Activated CD8-positive, alpha-beta memory T cell treated with anti-CD3 and anti-CD28 coated beads, Interleukin-2, amount 50 U/mL, for 48 hours (primary cell): ENCODE data around the gene HOXC12.
A peak's percentile ranks its signal among the peaks of the same experiment; 100 is the strongest.

Experiments
- DNase-seq: peaks from one replicate; pipeline ENCODE4 v3.0.0-alpha.2; 2020

Gene HOXC12

DNA sequence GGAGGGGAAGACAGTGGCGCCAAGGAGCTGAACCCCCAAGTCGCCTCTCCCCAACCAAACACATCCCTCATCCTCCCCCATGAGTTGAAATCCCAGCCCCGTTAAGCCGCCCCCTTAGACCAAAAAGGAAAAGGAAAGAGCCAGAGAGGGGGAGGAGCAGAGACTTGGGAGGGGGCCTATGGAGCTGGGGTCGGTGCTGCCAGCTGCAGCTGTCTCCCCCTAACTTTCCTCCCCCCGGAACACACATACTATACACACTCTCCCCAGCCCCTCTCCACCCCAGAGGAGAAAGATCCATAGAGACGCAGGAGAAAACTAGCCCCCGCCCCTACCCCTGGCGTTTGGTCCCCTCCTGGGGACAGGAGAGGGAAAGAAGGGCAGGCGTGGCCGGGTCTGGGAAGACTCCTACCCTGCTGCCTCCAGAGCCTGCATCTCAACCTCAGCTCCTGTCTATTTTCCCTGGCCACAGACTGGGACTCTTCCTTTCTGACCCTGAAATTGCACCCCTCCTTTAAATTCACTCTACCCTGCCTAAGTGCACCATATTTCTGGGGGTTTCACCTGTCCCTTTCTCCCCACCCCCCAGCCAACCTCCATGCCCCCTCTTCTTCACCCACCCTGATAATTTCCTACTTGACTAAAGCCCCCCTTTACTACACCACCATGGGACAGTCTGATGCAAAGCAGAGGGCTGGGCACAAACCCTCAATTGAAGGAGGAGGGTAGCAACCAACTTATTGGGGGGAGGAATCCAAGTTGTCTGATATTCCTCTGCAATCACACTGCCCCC, 43.6 kb downstream of the HOXC12 start:
- DNase-seq, result no peak

DNA sequence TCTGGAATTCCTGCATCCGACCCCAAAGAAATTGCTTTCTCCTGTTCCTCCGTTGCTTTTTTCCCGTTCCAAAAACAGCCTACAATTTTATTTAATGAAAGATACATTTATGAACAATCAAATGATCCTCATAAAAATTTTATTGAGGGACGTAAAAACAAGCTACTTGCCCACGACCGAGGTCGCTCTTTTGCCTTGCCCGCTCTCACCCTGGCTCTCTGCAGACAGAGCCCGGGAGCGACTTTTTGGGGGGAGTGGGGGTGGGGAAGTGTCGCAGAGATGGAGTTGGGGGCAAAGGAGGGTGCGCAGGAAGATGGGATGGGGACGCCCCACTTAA, 44.2 kb downstream of the HOXC12 start:
- DNase-seq, result no peak

DNA sequence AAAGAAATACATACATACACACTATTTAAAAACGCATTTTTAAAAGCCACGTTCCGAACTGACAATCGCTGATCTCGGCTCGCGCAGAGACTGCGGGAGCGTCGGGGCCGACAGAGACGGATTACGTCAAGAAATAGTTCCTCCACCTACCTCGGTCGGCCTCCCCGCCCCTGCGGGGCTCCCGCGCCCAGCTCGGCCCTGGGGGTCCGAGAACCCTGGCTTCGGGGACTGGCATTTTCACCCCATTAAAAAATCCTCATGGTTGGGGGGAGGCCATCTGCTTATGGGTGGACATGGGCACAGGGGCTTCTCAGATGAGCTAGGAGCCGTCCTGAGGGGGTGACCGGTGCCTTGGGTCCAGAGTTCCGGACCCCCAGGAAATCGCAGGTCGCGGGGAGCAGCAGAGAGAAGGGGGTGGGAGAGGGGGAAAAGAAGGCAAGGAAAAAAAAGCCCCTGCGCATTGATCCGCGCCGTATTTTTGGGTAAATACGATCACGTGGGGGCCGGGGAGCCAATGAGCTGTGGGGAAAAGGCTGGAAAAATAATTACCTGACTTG, 44.9 kb downstream of the HOXC12 start:
- no peak for DNase-seq

DNA sequence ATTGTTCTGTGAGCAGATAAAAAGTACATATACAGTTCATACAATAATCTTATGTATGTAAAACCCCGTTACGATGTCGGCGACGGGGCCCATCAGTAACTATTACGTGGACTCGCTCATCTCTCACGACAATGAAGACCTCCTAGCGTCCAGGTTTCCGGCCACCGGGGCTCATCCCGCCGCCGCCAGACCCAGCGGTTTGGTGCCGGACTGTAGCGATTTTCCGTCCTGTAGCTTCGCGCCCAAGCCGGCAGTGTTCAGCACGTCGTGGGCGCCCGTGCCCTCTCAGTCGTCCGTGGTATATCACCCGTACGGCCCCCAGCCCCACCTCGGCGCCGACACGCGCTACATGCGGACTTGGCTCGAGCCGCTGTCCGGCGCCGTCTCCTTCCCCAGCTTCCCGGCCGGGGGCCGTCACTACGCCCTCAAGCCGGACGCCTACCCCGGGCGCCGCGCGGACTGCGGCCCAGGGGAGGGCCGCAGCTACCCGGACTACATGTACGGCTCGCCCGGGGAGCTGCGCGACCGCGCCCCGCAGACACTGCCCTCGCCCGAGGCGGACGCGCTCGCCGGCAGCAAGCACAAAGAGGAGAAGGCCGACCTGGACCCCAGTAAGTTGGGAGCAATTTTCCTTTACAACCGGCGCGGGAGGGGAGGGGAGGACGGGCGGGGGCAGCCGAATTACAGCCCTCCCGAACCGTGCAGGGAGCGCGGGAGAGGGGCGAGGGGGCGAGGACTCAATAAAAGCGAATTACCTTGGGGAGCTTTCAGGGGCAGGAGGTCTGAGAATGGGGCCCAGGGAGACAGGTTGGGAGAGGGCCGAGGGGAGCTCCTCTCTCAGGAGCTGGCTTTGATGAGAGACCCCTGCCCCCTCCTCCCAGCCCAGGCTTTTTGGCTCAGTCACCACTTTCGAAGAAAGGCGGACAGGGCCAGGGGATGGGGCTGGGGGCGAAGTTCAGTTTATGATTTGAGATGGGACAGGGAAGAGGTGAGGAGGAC, 45.7 kb downstream of the HOXC12 start, which contains the start of gene HOXC9:
Gene HOXC9, plus strand, starts transcription at position 46 of the 999 bp plus-strand sequence. Its CDS starts 28 bp downstream, at position 74.
- no peak for DNase-seq

DNA sequence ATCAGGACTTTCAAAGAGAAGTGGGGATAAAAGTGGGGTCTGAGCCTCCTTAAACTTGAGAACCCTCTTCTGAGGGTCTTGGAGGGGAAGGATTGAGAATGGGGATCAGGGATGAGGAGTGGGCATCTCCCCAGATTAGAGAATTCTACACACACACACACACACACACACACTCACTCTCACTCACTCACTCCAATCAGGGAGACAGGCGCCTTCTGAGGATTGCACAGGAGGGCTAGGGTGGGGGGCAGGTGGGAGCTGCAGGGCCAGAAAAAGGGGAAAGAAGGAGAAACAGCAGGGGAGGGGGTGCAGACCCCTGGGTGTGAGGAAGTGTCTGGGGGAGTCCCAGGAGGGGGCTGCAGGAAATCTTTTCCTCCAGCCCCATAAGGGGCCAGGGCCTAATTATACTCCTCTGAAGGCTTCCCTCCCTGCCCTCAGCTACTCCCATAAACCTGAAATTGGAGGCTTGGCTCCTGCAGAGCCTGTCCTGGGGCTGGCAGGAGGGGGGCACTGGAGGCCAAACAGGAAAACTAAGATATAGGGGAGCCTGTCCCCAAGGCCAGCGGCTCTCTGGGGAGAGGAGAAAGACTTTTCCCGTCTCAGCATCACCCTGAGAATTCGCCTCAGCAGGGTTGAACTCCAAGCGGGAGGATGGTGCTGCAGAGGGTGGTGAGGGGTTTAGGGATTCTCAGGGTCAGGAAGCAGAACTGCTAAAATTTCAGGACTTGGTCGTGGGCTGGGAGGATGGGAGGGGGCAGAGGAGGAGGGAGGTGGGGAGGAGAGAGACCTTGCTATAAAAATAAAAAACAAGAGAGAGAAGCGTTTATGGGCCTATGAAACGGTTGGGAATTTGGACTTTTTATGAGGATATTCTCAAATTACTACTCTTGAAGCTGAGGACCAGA, 46.8 kb downstream of the HOXC12 start:
- no peak for DNase-seq

DNA sequence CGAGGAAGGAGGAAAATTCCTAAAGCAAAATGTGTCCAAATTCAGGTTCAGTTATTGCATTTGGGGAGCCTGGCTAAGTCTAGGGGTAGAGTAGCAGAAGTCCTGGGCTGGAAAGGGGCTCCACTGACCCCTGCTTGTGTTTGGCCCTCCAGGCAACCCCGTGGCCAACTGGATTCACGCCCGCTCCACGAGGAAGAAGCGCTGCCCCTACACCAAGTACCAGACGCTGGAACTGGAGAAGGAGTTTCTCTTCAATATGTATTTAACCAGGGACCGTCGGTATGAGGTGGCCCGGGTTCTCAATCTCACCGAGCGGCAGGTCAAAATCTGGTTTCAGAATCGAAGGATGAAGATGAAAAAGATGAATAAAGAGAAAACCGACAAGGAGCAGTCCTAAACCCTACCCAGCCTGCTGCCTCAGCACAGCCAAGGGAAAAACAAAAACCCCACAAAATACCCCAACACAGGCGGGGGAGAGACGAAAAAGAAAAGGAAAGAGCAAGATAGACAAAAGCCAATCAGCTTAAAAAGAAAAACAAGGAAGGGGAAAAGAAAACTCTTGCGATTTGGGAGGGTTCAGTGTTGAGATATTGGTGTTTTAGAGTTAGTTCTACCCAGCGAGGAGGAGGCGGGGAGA, 47.7 kb downstream of the HOXC12 start:
- no peak for DNase-seq

DNA sequence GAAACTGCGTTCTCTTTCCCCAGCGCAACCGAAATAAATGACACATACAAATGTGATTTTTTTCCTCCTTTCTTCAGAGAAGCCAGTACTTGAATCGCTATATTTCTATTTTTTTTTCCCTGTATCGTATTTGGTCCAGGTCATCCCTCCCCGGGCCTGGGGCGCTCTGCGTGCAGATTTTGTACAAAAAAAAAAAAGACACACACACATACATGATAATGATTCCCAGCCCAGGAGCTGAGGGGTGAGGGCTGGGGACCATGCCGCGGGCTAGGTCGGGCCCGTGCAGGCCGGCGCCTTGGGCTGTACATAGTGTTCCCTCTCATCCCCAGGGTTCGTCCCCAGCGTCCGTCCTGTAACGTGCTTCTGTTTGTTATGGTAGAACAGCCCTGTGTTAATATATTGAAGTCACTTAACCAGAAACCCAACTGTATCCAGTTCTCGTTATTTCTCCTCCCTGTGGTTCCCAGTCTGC, 48.2 kb downstream of the HOXC12 start:
- DNase-seq, result no peak

DNA sequence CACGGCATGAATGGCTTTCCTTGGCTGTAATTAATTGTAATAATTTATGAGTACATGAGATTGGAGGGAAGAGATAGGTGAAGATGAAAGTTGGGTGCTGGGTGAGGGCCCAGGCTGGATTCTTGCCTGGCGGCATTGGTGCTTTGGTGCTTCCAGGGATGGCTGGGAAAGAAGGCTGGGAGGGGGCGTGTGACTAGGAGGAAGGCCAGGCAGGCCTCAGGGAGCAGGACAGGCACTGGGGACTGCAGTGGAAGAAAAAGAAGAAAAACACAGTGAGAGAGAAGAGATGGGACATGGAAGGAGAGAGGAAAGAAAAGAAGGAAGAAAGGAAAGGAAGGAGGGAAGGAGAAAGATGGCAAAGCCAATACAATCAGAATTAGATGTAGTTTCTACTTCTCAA, 48.9 kb downstream of the HOXC12 start:
- DNase-seq, result no peak

DNA sequence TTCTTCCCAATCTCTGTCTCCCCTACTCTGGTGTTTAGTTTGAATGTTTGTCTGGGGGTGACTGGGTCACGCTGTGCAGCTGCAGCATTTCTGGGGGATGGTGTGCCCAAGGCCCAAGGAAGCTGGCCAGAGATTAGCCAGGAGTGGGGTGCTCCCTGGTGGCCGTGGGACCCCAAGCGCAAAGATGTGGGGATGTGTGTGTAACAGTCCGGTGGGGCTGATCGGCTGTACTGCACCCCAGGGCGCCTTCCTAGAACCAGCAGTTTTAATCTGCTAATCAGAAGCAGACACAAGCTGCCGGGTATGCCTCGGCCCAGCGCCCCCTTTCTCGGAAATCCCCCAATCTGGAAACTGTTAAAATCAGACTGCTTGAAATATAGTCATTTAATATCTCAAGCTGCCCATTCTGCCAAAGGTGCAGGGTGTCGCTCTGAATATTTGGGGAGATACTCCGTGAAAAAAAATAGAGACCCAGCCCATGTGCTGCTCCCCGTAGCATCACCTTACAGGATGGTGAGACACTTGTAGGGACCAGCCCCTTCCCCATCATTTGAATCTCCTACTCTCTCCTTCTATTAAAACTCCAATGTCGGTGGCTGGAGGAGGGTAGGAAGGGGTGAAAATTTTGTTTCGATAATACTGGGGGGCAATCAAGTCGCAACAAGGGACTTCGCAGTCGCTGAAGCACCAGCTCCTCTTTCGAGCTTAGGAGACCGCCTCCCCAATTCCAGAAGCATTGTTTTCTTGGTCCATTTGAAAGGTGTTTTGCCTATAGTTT, 49.5 kb downstream of the HOXC12 start:
- DNase-seq, result no peak

DNA sequence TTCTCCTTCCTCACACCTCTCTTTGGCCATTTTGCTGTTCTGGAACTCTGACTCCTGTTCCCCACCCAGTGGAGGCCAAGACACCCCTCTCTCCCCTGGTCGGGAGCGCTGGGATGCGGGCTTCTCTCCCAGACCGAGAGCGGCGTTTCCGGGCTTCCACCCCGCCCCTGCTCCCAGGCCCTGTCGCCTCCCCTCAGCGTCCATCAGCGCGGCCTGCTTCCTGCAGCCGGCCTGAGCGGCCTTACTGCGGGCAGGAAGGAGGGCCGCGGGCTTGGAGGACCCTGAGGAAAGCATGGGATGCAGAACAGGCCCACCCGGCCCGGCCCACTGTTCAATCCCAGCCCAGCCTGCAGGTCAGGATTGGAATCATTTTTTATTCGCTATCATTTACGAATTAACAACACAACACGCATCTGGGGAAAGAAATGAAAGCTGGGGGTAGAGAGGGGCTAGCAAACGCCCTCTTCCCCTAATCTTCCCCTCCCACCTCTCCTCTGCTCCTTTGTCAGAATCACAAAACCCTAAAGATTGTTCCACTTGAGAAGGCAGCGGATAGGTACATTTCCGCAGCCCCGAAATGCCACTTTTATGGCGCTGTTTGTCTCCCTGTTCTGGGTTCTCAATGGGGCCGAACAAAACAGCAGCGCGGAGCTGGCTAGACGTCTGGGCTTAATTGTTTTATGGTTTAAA, 50.3 kb downstream of the HOXC12 start:
- no peak for DNase-seq

DNA sequence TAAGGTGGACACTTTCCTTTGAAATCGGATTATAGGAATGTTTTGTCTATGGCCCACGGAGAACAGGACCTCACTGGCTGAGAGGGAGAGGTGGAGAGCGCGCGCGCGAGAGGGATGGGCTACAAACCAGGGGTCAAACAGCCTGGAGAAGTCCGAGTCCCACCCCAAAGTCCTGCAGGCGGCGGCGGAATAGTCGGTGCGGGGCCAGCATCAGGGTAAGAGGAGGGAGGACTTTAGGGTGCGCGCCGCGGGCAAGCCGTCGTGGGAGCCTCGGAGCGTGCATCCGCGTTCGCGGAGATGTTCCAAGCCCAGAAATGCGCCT, 50.8 kb downstream of the HOXC12 start:
- DNase-seq, result no peak

DNA sequence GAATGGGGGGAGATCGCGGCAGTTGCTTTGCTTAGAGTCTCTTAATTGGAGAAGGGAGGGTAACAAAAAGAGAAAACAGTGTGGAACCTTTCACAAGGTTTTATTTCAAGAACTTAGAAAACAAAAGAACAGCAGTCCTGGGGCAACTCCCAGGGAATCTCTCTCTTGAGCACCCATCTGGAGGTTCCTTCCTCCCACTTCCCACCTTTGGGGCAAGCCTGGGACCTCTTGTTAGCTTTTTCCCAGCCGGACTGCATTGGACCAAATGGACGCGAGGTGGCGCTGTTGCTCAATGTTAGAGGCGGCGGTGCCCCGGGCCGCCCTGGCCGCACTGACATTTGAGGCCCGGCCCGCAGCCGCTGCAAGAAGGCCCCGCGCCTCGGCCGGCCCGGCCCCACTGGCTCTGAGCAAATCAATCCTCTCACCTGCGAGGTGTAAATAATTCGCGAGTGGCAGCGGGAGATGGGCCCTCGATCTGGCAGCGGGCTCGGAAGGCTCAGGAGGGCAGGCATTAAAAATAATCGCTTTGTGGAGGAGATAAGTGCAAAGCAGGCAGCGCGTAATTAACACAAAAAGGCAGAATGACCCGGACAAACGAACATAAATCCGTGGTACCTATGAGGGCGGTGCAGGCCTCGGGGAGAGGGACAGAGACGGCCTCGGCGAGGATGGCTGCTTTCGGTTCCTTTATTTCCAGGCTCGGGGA, 51.3 kb downstream of the HOXC12 start:
- peak; percentile 97 for DNase-seq

DNA sequence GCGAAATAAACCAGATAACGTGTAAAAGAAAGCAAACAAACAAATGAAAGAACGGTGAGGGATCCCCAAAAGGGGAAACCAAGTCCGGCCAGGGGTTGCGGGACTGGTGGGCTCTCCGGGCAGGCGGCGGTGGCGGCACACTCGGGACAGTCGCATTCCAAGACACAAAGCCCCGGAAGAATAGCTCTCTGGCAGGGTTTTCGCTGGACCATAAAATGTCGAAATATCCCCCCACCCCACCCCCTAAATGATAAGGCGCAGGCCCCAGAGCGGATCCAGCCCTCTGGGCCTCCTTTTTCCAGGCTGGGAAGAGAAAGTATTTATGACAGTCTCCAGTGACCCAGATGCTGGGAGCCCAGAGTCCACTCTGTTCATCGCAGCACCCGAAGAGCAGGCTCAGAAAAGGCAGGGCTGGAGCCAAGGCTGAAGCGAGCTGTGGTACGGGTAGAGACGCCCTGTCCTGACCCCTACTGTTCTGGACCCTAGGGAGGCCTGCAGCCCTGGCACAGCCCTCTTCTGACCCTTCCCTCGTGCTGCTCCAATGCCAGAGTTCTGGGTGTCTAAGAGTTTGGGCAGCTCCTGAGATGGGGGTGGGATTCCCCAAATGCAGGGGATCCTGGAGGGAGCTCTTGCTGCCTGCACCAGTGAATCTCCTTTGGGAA, 52.0 kb downstream of the HOXC12 start:
- DNase-seq, result no peak

DNA sequence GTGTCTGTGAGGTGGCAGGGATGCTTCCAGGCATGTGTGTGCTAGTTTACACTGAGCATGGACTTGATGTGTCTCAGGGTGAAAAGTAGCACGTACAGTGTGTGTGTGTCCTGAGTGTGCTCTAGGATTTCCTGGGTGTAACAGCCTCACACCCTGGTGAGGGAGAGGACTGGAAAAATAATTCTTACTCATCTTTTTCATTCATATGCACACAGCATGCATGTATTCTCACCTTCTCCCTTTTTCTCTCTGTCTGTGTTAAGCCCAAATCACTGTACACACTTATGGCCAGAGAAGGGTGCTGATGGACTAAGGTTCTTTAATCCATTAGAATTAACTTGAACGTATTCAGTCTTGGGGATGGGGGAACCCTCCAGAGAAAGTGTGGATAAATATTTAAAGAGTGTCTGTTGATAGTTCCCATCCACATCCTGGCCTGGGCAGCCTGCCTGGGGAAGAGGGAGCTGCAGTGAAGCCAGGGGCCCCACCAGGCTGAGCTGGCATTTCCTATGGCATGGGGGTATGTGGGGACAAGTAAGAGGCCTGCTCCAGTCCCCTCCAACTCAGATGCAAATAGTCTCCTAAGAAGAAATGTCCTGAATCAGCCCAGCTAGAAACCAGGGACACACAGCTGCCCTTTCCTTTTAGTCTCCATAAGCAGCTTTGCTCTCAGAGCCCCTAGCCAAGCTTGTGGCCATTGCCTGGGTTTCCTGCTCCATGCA, 53.0 kb downstream of the HOXC12 start:
- no peak for DNase-seq

DNA sequence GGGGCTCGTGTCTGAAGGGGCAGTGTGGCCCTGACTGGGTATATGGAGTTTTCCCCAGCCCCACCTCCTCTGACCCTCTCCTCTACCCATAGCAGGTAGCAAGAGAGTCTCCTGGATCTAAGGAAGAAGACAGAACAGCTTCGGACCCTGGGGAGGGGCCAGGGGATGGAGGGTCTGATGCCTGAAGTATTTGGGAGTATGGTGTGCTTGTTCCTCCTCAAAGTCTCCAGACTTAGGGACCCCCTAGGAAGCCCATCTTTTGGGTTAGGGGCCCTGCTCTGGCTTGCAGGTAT, 53.5 kb downstream of the HOXC12 start:
- DNase-seq, result no peak
